ENCODE results near the gene FAM81A.

- TF ChIP-seq CTCF (conservative IDR thresholded peaks at IDR 0.05) (peak; percentile 89), ZFX (IDR thresholded peaks at IDR 0.05) (no peak)
Observed at GRCh38 chr15:59528961-59529402, 91.0 kb downstream of the FAM81A start.
